GM06990 (cell line): ENCODE results near the gene HSPA1B.
"Not testable (repeated sequence)": the region's sequence is repeated elsewhere in the genome, so short reads cannot be mapped to it uniquely, and the experiment has no call there.

ENCODE experiments used
- DNase-seq: peaks from one replicate; pipeline ENCODE4 v3.0.0-alpha.2; 2011; ENCODE audit not compliant: insufficient read length; ENCODE audit errors: extremely low read depth
- H3K27me3 ChIP-seq: replicated peaks from 2 replicates; pipeline ENCODE4 v1.6.0; 2011; ENCODE audit warnings: low read length; ENCODE audit not compliant: control insufficient read depth, insufficient read depth
- H3K36me3 ChIP-seq: 2 replicates; pipeline ENCODE4 v1.5.1; 2011; ENCODE audit warnings: low read length; ENCODE audit not compliant: control insufficient read depth, insufficient read depth
- H3K4me3 ChIP-seq: replicated peaks from 2 replicates; pipeline ENCODE4 v1.5.1; 2011; ENCODE audit warnings: low read depth, mild to moderate bottlenecking, control low read depth, low read length
- CTCF ChIP-seq: IDR thresholded peaks from 2 replicates; pipeline ENCODE4 v1.5.1; 2011; ENCODE audit warnings: low read length, control low read depth, mild to moderate bottlenecking, inconsistent platforms; ENCODE audit not compliant: insufficient read depth, poor library complexity, severe bottlenecking

Gene HSPA1B

GRCh38 chr6:31811645-31812044 lies 15.9 kb upstream of the HSPA1B start:
- no peak for TF ChIP-seq CTCF
- DNase-seq: no peak
- H3K36me3 ChIP-seq: no peaks in the 10 kb centered on the region
- H3K4me3 ChIP-seq: no peak overlapping the region
- no peaks in the 10 kb centered on the region for H3K27me3 ChIP-seq

GRCh38 chr6:31813465-31813849 lies 14.1 kb upstream of the HSPA1B start:
- Histone ChIP-seq H3K4me3 (no peak overlapping the region), H3K36me3 (no peaks in the 10 kb centered on the region), H3K27me3 (no peaks in the 10 kb centered on the region)
- no peak for DNase-seq
- TF ChIP-seq CTCF: no peak

GRCh38 chr6:31814677-31815024 lies 12.9 kb upstream of the HSPA1B start:
- Histone ChIP-seq H3K36me3 (no peaks in the 10 kb centered on the region), H3K4me3 (peak overlapping the region; percentile 57), H3K27me3 (no peaks in the 10 kb centered on the region)
- peak; percentile 66 for DNase-seq
- no peak for TF ChIP-seq CTCF

GRCh38 chr6:31815025-31815838 lies 12.3 kb upstream of the HSPA1B start, which contains the start of the genes HSPA1A and HSPA1L:
Gene HSPA1A, plus strand, starts transcription at chr6:31815543. Its CDS starts 214 bp downstream, at chr6:31815757.
Gene HSPA1L, minus strand, starts transcription at chr6:31815283. Its CDS starts 3,311 bp downstream, at chr6:31811972.
- H3K27me3 ChIP-seq: no peaks in the 10 kb centered on the region
- DNase-seq: peak; percentile 79
- peak within 1 kb of the TSS; percentile 57 for H3K4me3 ChIP-seq
- TF ChIP-seq CTCF: no peak
- H3K36me3 ChIP-seq: no peaks in the 10 kb centered on the region

GRCh38 chr6:31817133-31817928 lies 10.2 kb upstream of the HSPA1B start:
- not testable (repeated sequence) for H3K27me3 ChIP-seq, H3K36me3 ChIP-seq, DNase-seq
- peak overlapping the region; percentile 53 for H3K4me3 ChIP-seq

GRCh38 chr6:31817929-31818511 lies 9.5 kb upstream of the HSPA1B start:
- H3K36me3 ChIP-seq, H3K4me3 ChIP-seq, DNase-seq, H3K27me3 ChIP-seq: not testable (repeated sequence)
